Endodermal cell (in vitro differentiated cells): ENCODE data around the gene ZC3H10. TPM values are rescaled to one million over a fixed set of nuclear protein-coding genes. Genes with fewer than 3 reads are reported as not detected.

ENCODE experiments used
- DNase-seq: peaks from one replicate; pipeline ENCODE4 v3.0.0-alpha.2; 2017
- H3K27ac ChIP-seq: 2 replicates; pipeline ENCODE4 v1.5.1; 2013; ENCODE audit warnings: mild to moderate bottlenecking, low read depth, low read length, moderate library complexity
- H3K27me3 ChIP-seq: 2 replicates; pipeline ENCODE4 v1.6.1; 2013; ENCODE audit warnings: mild to moderate bottlenecking, low read length, moderate library complexity; ENCODE audit not compliant: insufficient read depth, control insufficient read depth, poor library complexity, severe bottlenecking
- H3K36me3 ChIP-seq: 2 replicates; pipeline ENCODE4 v1.7.0; 2013; ENCODE audit warnings: mild to moderate bottlenecking, low read length, moderate library complexity; ENCODE audit not compliant: control insufficient read depth, insufficient read depth
- H3K4me1 ChIP-seq: one replicate; pipeline ENCODE4 v1.7.0; 2013; ENCODE audit warnings: low read length; ENCODE audit not compliant: control insufficient read depth, insufficient read depth
- H3K4me3 ChIP-seq: 2 replicates; pipeline ENCODE4 v1.5.1; 2013; ENCODE audit warnings: mild to moderate bottlenecking, low read length, moderate library complexity
- H3K9ac ChIP-seq: 2 replicates; pipeline ENCODE4 v1.6.1; 2013; ENCODE audit warnings: mild to moderate bottlenecking, low read length, moderate library complexity; ENCODE audit not compliant: poor library complexity, severe bottlenecking; ENCODE audit errors: extremely low read depth
- H3K9me3 ChIP-seq: 2 replicates; pipeline ENCODE4 v1.6.1; 2013; ENCODE audit warnings: mild to moderate bottlenecking, low read length, moderate library complexity; ENCODE audit not compliant: control insufficient read depth
- H3K27ac Mint-ChIP-seq: 2 replicates; pipeline ENCODE4 v1.8.0; 2020; ENCODE audit warnings: mixed read lengths
- H3K27me3 Mint-ChIP-seq: 2 replicates; pipeline ENCODE4 v1.8.0; 2021; ENCODE audit warnings: mild to moderate bottlenecking, mixed read lengths; ENCODE audit not compliant: insufficient read depth
- H3K36me3 Mint-ChIP-seq: 2 replicates; pipeline ENCODE4 v1.8.0; 2020; ENCODE audit warnings: low read depth, mixed read lengths
- H3K4me1 Mint-ChIP-seq: 2 replicates; pipeline ENCODE4 v1.8.0; 2020; ENCODE audit warnings: mixed read lengths
- H3K4me3 Mint-ChIP-seq: 2 replicates; pipeline ENCODE4 v1.8.0; 2020; ENCODE audit warnings: mild to moderate bottlenecking, moderate library complexity, mixed read lengths
- H3K9me3 Mint-ChIP-seq: 2 replicates; pipeline ENCODE4 v1.8.0; 2020; ENCODE audit warnings: mild to moderate bottlenecking, mixed read lengths
- WGBS, 2 experiments: methylation state at CpG; one replicate each; pipeline versions ENCODE4 v1.1.5 to v1.1.7; 2013; ENCODE audit warnings: missing lambda C conversion rate in 2 of 2, mixed read lengths in 1 of 2; ENCODE audit not compliant: insufficient coverage in 1 of 2, insufficient read length in 1 of 2; 5-methylcytosine and 5-hydroxymethylcytosine counted together
- total RNA-seq, 2 donors: library from RNA; stranded (reverse); fragmentation: NEBNext Ultra II Directional in 1 of 2; extraction: Animal tissue kit (Norgen Biotek cat#: 25700) in 1 of 2; gene quantifications; 2 replicates in 1 of 2; 3 replicates in 1 of 2; pipeline ENCODE4 v1.2.1, GENCODE V29; 2021
- TF ChIP-seq, protein P1 (sequence below): fragments of 200-600 bp; sonication (generic); conservative IDR thresholded peaks from 2 replicates; pipeline ENCODE4 v1.5.0; 2021; ENCODE audit warnings: antibody characterized with exemption, mild to moderate bottlenecking

The ZC3H10 gene
- total RNA-seq, 2 donors from 2014 or later: 7.9 to 9.1 TPM

DNA sequence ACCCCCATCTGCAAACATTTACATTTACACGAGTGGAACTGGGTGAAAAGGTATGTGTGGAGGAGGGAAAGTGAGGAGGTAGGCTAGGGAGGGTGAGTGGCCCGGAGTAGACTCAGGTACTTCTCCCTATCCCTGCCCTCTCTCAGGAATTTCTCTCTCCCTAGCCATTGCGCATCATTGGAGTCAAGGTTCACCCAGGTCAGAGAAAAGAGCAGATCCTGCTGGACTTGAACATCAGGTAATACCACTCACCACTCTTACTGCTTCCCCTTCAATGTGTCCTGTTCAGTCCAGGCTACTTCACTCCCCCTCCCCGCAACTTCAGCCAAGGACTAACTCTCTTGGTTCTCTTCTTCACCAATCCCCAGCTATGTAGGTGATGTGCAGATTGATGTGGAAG is 12.8 kb downstream of the ZC3H10 start:
- Mint-ChIP-seq H3K36me3 (peaks cover 48% of the 10 kb centered on the region), H3K27me3 (no peaks in the 10 kb centered on the region), H3K27ac (no peak overlapping the region), H3K4me3 (peak overlapping the region; percentile 89), H3K9me3 (no peaks in the 10 kb centered on the region), H3K4me1 (peaks cover 22% of the 10 kb centered on the region)
- WGBS, 2 experiments: 92% methylated on average over 3 of the region's 4 CpGs; no CpG with 5 or more reads in 1 of the 2 experiments
- TF ChIP-seq, protein P1, sequence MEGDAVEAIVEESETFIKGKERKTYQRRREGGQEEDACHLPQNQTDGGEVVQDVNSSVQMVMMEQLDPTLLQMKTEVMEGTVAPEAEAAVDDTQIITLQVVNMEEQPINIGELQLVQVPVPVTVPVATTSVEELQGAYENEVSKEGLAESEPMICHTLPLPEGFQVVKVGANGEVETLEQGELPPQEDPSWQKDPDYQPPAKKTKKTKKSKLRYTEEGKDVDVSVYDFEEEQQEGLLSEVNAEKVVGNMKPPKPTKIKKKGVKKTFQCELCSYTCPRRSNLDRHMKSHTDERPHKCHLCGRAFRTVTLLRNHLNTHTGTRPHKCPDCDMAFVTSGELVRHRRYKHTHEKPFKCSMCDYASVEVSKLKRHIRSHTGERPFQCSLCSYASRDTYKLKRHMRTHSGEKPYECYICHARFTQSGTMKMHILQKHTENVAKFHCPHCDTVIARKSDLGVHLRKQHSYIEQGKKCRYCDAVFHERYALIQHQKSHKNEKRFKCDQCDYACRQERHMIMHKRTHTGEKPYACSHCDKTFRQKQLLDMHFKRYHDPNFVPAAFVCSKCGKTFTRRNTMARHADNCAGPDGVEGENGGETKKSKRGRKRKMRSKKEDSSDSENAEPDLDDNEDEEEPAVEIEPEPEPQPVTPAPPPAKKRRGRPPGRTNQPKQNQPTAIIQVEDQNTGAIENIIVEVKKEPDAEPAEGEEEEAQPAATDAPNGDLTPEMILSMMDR: no peak
- Histone ChIP-seq H3K27me3 (no peaks in the 10 kb centered on the region), H3K36me3 (peaks cover 53% of the 10 kb centered on the region), H3K4me1 (peaks cover 5% of the 10 kb centered on the region), H3K4me3 (peak overlapping the region; percentile 94), H3K9me3 (peaks cover 9% of the 10 kb centered on the region), H3K27ac (no peak overlapping the region), H3K9ac (no peak overlapping the region)
- no peak for DNase-seq

DNA sequence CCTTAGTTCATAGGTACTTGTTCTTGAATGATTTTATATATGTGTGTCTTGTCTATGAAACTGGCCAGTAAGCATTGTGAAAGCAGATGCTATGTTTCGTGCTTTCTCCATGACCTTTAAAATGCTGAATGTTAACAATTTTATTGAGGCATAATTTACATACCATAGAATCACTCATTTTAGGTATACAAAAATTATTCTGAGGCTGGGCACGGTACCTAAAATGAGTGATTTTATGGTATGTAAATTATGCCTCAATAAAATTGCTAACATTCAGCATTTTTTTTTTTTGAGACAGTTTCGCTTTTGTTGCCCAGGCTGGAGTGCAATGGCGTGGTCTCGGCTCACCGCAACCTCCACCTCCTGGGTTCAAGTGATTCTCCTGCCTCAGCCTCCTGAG is 16.8 kb downstream of the ZC3H10 start:
- H3K36me3 ChIP-seq: peaks cover 93% of the 10 kb centered on the region
- Mint-ChIP-seq H3K27ac (no peak overlapping the region), H3K36me3 (peaks cover 84% of the 10 kb centered on the region), H3K4me1 (peaks cover 5% of the 10 kb centered on the region), H3K9me3 (peaks cover 4% of the 10 kb centered on the region), H3K4me3 (no peak overlapping the region), H3K27me3 (no peaks in the 10 kb centered on the region)
- H3K4me3 ChIP-seq: no peak overlapping the region
- no peaks in the 10 kb centered on the region for H3K4me1 ChIP-seq
- no peak overlapping the region for H3K27ac ChIP-seq
- peaks cover 9% of the 10 kb centered on the region for H3K9me3 ChIP-seq
- no peak overlapping the region for H3K9ac ChIP-seq
- 100% methylated on average over 4 to 6 of the region's 6 CpGs for WGBS, 2 experiments
- no peak for DNase-seq
- TF ChIP-seq, protein P1: no peak
- no peaks in the 10 kb centered on the region for H3K27me3 ChIP-seq

DNA sequence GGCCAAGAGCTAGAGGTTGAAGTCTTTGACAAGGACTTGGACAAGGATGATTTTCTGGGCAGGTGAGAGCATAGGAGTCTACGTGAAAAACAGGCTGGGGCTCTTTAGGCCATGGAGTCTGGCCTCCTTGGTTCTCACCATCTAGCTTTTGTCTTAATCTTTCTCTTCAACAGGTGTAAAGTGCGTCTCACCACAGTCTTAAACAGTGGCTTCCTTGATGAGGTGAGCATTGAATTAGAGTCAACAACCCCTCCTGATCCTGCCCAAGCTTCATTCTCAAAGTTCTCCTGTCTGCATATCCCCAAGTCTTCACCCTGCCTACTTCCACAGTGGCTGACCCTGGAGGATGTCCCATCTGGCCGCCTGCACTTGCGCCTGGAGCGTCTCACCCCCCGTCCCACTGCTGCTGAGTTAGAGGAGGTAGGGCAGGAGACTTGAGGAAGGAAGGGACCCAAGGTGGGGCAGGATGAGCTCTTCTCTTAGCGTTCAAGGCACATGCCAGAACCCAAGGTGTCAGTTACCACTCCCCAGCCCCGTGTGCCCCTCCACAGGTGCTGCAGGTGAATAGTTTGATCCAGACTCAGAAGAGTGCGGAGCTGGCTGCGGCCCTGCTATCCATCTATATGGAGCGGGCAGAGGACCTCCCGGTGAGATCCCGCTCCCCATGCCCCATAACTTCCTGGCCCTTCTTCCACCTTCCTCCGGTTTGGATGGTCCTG is 19.9 kb downstream of the ZC3H10 start:
- no peaks in the 10 kb centered on the region for H3K27me3 ChIP-seq
- H3K4me1 Mint-ChIP-seq: no peaks in the 10 kb centered on the region
- no peaks in the 10 kb centered on the region for H3K9me3 ChIP-seq
- no peak for DNase-seq
- no peak overlapping the region for H3K4me3 Mint-ChIP-seq
- peaks cover 84% of the 10 kb centered on the region for H3K36me3 Mint-ChIP-seq
- H3K36me3 ChIP-seq: peaks cover 89% of the 10 kb centered on the region
- H3K4me1 ChIP-seq: no peaks in the 10 kb centered on the region
- H3K9ac ChIP-seq: no peak overlapping the region
- no peak overlapping the region for H3K27ac ChIP-seq
- TF ChIP-seq, protein P1: no peak
- H3K27ac Mint-ChIP-seq: no peak overlapping the region
- 91 to 98% methylated on average over 5 to 14 of the region's 14 CpGs for WGBS, 2 experiments
- no peaks in the 10 kb centered on the region for H3K27me3 Mint-ChIP-seq
- H3K9me3 Mint-ChIP-seq: peaks cover 4% of the 10 kb centered on the region
- no peak overlapping the region for H3K4me3 ChIP-seq
